IPS-20b (cell line): ENCODE measurements around the gene COL12A1.
"Not testable (repeated sequence)": the region's sequence is repeated elsewhere in the genome, so short reads cannot be mapped to it uniquely, and the experiment has no call there.

Source experiments
- H3K27ac ChIP-seq: one replicate; pipeline ENCODE4 v1.5.1; 2013; ENCODE audit warnings: low read length
- H3K27me3 ChIP-seq: 2 replicates; pipeline ENCODE4 v1.6.1; 2013; ENCODE audit warnings: mild to moderate bottlenecking, low read length, inconsistent platforms; ENCODE audit not compliant: insufficient read depth
- H3K36me3 ChIP-seq: 2 replicates; pipeline ENCODE4 v1.6.1; 2013; ENCODE audit warnings: low read depth, mild to moderate bottlenecking, inconsistent platforms, low read length, moderate library complexity; ENCODE audit not compliant: insufficient read depth
- H3K4me1 ChIP-seq: 2 replicates; pipeline ENCODE4 v1.6.1; 2013; ENCODE audit warnings: mild to moderate bottlenecking, control low read depth, inconsistent platforms, low read length, moderate library complexity; ENCODE audit not compliant: insufficient read depth
- H3K4me3 ChIP-seq: 2 replicates; pipeline ENCODE4 v1.5.1; 2013; ENCODE audit warnings: mild to moderate bottlenecking, low read length, inconsistent platforms
- H3K9ac ChIP-seq: 2 replicates; pipeline ENCODE4 v1.6.1; 2013; ENCODE audit warnings: low read depth, mild to moderate bottlenecking, inconsistent platforms, low read length, moderate library complexity
- H3K9me3 ChIP-seq: 2 replicates; pipeline ENCODE4 v1.6.1; 2013; ENCODE audit warnings: mild to moderate bottlenecking, low read depth, low read length, inconsistent platforms; ENCODE audit not compliant: insufficient read depth

Gene COL12A1

DNA sequence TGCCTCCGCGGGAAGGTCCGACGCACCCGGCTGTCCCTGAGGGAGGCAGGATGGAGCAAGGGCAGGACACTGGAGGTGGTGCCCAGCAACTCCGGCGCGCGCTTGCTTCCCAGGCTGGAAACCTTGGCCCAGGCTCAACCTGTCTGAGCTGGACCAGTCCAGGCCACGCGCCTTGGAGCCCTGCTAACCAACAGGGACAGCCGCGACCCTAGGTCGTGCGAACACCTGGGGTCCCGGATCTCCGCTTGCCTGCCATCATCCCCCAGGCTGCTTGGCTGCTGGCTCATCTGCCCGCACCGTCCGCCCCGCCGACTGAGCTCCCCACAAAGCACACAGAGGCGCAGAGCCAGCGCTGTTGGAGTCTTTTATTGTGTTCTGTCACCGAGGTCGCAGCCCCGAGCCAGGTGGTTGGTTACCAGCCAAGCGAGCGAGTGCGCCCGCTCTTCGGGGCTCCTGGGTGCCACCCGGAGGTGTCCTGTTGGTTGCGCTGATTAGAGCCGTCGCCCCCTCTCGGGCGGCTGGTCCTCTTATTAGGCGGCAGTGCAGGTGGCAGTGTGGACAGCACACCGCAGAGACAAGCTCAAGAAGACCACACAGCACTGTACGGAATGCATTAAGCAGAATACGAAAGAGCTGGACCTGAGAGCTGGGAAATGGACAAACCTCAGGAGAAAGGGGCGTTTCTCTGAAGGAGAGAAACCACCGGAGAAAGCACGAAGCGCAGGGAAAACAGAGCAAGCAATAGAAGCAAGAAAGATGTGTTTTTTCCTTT, 3.8 kb downstream of the COL12A1 start:
- Histone ChIP-seq H3K9ac (no peak overlapping the region), H3K4me1 (peaks cover 7% of the 10 kb centered on the region; the same call in 1 of the 2 replicates), H3K27me3 (peaks cover 64% of the 10 kb centered on the region), H3K27ac (no peak overlapping the region), H3K36me3 (no peaks in the 10 kb centered on the region), H3K4me3 (peak overlapping the region; percentile 52), H3K9me3 (no peaks in the 10 kb centered on the region)

DNA sequence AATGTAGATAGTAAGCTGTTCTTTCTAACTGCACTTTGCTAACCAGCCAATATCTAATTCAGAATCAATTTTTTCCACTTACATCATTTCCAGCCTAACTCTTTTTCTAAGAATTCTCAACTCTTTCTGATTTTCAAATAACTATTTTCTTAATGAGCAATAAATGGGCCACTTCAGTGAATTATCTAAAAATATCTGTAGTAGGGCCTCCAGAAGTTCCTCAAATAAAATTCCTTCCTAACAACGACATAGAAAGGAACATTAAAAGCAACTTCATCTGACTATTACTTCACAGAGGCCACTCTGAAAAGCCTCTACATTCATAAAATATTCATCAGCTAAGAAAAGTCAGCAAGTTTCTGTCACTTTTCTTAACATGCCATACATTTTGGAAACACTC, 4.8 kb downstream of the COL12A1 start:
- H3K4me1 ChIP-seq = 0 out of 2 replicates have a peak, but pooled peaks cover 4% of the 10 kb centered on the region
- no peak overlapping the region for H3K27ac ChIP-seq

DNA sequence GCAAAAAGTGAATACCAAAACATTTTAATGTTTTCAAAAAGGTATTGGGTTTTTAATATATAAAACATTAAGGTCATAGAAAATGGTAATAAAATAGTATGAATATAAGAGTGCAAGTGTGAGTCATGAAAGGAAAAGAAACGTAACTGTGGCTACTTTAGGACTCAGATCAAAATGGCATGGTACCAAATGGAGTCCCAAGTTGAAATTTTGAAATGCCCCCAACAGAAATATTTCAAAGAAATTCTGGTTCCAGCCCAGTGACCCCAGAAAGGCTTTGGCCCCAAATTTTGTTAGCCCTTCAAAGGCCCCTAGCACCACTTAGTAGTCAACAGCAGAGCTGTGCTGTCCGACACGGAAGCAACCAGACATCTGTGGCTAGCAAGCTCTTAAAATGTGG, 6.0 kb downstream of the COL12A1 start:
- H3K36me3 ChIP-seq = no peaks in the 10 kb centered on the region
- H3K9me3 ChIP-seq = no peaks in the 10 kb centered on the region
- H3K27me3 ChIP-seq = peaks cover 42% of the 10 kb centered on the region
- no peak overlapping the region for H3K27ac ChIP-seq
- H3K4me3 ChIP-seq = no peak overlapping the region
- 0 out of 2 replicates have a peak, but pooled peaks cover 4% of the 10 kb centered on the region for H3K4me1 ChIP-seq
- H3K9ac ChIP-seq = no peak overlapping the region

More for the DNA sequence above, 4.8 kb downstream of the COL12A1 start:
- Histone ChIP-seq H3K27me3 (peaks cover 53% of the 10 kb centered on the region), H3K36me3 (no peaks in the 10 kb centered on the region), H3K9ac (no peak overlapping the region), H3K9me3 (no peaks in the 10 kb centered on the region), H3K4me3 (no peak overlapping the region)

DNA sequence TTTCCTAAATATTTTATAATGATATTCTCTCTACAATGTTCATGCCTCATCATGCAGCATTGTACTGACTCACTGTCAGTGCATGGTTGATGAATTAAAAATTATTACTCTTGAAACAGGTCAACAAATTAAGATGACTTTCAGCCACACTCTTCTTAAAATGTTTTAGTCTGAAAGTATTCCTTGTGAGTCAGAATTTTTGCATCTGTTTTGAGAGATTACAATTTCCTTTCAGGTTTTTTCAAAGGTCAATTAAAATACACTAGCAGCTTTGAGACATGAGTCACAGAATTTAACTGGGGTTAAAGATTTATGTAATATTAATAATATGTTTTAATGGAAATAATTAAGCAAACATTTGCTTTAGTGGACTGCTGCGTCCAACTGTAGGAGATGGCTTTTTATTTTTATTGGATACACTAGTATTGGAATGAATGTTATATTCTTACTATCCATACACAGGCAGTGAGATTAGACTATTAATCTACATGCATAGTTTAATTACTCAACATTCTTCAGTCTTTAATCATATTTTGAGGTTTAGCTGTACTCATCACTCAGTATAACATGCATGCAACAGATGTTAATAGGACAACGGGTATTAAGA, 9.7 kb downstream of the COL12A1 start:
- Histone ChIP-seq H3K27me3 (peaks cover 5% of the 10 kb centered on the region), H3K27ac (no peak overlapping the region), H3K36me3 (no peaks in the 10 kb centered on the region), H3K4me1 (no peaks in the 10 kb centered on the region), H3K4me3 (no peak overlapping the region), H3K9me3 (no peaks in the 10 kb centered on the region), H3K9ac (no peak overlapping the region)

DNA sequence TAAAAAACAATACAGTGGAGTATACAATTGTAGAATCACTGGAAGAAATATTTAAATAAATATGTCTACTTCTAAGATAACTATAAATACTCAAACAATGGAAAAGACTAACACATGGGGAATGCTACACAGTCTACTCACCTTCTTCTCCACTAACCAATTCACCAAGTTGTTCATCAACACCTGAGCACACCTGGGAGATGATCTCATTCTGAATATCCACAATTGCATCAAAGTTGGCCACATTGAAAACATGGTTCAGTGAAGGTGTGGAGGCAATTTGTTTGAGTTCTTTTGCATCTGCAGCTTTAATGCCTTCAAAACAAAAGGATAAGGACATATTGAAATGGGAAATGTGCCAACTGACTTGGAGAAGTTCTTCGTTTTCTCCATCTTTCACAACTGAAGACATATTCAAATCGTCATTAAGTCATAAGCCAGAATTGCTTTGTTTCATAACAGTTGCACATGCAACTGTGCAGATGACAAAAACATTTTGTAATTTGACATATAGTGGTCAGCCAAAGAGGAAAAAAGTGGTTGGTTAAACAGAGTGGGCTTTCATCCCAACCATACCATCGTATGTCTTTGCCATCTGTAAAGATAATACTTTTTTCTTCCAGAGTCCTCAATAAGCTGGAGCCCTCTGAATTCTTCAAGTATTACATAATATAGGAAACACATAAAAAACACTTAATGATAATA, 17.5 kb downstream of the COL12A1 start:
- Histone ChIP-seq H3K36me3 (no peaks in the 10 kb centered on the region), H3K9ac (no peak overlapping the region), H3K4me3 (no peak overlapping the region), H3K4me1 (no peaks in the 10 kb centered on the region), H3K9me3 (no peaks in the 10 kb centered on the region), H3K27ac (no peak overlapping the region), H3K27me3 (no peaks in the 10 kb centered on the region)

DNA sequence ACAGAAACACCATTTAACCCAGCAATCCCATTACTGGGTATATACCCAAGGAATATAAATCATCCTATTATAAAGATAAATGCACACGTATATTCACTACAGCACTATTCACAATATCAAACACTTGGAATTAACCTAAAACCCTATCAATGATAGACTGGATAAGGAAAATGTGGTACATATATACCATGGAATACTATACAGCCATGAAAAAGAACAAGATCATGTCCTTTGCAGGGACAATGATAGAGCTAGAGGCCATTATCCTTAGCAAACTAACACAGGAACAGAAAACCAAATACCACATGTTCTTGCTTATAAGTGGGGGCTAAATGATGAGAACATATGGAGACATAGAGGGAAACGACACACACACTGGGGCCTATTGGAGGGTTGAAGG, 19.3 kb downstream of the COL12A1 start:
- H3K9me3 ChIP-seq, H3K36me3 ChIP-seq, H3K4me3 ChIP-seq, H3K27ac ChIP-seq, H3K9ac ChIP-seq, H3K4me1 ChIP-seq, H3K27me3 ChIP-seq: not testable (repeated sequence)

DNA sequence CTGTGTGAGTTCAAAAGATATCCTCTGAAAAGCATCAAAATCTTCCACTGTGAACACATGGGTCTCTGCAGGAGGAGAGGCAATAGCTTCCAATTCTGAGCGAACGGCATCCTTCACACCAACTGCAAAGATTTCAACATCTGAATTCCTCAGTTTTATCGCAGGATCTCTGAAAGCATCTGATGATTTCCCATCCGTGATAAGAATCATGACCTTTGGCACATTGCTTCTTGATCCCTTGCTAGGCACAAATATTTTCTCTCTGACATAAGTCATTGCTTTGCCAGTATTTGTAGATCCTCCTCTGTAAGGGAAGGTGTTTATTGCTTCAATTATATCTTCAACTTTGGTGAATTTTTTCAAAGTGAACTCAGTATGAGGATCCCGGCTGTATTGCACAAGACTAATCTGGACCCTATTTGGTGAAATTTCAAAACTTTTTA, 22.7 kb downstream of the COL12A1 start:
- Histone ChIP-seq H3K4me3 (no peak overlapping the region), H3K27ac (no peak overlapping the region)

DNA sequence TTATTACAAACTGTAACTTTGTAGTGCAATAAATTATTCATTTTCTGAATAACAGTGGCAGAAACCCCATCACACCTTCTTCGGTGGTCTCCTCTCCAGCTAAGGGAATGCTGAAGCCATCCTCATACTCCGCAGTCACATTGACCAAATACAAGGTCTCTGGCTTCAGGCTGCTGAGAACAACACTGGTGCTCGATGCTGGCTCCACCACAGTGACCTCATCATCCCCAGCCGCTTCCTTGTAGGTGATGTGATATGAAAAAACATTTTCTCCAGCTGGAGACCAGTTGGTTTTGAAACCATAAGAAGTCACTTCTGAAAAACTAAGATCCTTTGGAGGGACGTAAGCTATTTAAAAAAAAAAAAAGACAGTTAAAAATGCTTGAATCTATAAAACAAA, 25.0 kb downstream of the COL12A1 start:
- Histone ChIP-seq H3K4me1 (peaks cover 5% of the 10 kb centered on the region; the same call in 1 of the 2 replicates), H3K27me3 (no peaks in the 10 kb centered on the region), H3K36me3 (no peaks in the 10 kb centered on the region), H3K9me3 (no peaks in the 10 kb centered on the region), H3K27ac (no peak overlapping the region), H3K4me3 (no peak overlapping the region), H3K9ac (no peak overlapping the region)

More for the DNA sequence above, 22.7 kb downstream of the COL12A1 start:
- no peaks in the 10 kb centered on the region for H3K36me3 ChIP-seq
- no peaks in the 10 kb centered on the region for H3K27me3 ChIP-seq
- H3K9ac ChIP-seq = no peak overlapping the region
- no peaks in the 10 kb centered on the region for H3K9me3 ChIP-seq
- H3K4me1 ChIP-seq = peaks cover 5% of the 10 kb centered on the region; the same call in 1 of the 2 replicates

DNA sequence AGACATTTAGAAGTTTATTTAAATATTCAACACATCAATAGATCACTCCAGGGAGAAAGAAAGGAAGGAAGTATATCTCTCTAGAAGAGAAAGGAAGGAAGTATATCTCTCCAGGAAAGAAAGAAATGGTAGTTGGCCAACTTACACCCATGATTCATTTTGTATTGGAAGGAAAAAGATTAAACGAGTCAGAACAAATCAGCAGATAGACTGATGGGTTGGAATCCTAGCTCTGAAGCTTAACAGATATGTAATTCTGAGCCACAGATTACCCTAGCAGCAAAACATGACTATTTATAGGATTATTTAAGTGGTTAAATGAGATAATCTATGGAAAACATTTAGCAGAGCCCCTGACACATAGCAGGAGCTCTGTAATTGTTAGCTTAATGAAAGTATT, 27.1 kb downstream of the COL12A1 start:
- Histone ChIP-seq H3K27ac (no peak overlapping the region), H3K9me3 (no peaks in the 10 kb centered on the region), H3K4me1 (peaks cover 5% of the 10 kb centered on the region; the same call in 1 of the 2 replicates), H3K27me3 (no peaks in the 10 kb centered on the region), H3K4me3 (no peak overlapping the region), H3K9ac (no peak overlapping the region), H3K36me3 (no peaks in the 10 kb centered on the region)

DNA sequence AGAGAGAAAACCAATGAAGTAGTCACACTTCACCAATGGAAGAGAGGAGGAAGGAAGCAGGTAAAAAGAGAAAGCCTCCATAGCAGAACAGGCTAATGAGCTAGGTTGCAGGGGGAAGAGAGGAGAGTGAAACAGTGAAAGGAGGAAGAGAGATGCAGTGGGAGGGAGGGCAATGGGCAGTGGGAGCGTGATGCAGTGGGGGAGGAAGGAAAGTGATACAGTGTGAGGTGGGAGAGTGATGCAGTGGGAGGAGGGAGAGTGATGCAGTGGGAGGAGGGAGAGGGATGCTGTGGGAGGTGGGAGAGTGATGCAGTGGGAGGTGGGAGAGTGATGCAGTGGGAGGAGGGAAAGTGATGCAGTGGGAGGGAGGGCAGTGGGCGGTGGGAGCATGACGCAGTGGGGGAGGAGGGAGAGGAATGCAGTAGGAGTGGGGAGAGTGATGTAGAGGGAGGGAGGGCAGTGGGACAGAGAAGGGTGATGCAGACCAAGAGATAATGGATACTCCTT, 29.7 kb downstream of the COL12A1 start:
- Histone ChIP-seq H3K27me3 (no peaks in the 10 kb centered on the region), H3K4me3 (no peak overlapping the region)

DNA sequence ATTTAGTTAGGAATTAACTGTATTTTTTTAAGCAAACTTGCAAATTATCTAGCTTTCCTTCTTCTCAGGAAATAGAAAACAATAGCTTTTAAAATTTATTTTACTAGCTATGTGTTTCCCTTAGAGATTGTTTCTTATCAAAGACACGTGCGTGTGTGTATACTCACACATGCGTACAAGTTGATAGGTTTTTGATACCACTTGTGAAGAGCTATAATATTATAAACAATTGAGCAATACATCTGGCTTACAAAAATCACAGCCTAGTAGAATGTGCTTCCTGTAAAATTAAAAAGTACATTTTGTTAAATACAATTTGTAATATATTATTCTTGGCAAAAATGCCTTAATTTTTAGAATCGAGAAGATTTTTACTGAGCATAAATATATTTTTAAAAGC, 33.9 kb downstream of the COL12A1 start:
- Histone ChIP-seq H3K27me3 (no peaks in the 10 kb centered on the region), H3K4me1 (peaks cover 6% of the 10 kb centered on the region; the same call in 1 of the 2 replicates), H3K4me3 (no peak overlapping the region), H3K9me3 (no peaks in the 10 kb centered on the region), H3K27ac (no peak overlapping the region), H3K36me3 (no peaks in the 10 kb centered on the region), H3K9ac (no peak overlapping the region)

More for the DNA sequence above, 29.7 kb downstream of the COL12A1 start:
- Histone ChIP-seq H3K4me1 (peaks cover 5% of the 10 kb centered on the region; the same call in 1 of the 2 replicates), H3K27ac (no peak overlapping the region), H3K9ac (no peak overlapping the region), H3K9me3 (no peaks in the 10 kb centered on the region), H3K36me3 (no peaks in the 10 kb centered on the region)
